ENCODE results near the gene TTR. TPM values are rescaled to one million over a fixed set of nuclear protein-coding genes. Genes with fewer than 3 reads are reported as not detected.

Gene TTR
- total and polyA plus RNA-seq, 10 donors = 0.14 to 0.15 TPM; not detected in 8

DNA sequence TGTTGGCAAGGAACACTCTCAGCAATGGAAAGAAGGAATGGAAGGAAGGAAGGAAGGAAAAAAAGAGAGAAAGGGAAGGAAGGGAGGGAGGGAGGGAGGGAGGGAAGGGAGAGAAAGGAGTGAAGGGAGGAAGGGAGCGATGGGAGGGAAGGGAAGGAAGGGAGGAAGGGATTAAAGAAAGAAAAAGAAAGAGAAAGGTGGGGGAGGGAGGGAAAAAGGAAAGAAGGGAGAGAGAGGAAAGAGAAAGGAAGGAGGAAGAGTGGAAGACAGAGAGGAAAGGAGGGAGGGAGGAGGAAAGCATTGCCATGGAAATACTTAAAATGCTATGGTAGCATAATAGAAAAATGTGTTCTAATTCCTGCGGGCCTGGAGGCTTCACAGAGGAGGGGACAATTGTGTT is 22.4 kb downstream of the TTR start:
- no peak for TF ChIP-seq POLR2A (IDR thresholded peaks at IDR 0.05)
- TF ChIP-seq, protein P1, sequence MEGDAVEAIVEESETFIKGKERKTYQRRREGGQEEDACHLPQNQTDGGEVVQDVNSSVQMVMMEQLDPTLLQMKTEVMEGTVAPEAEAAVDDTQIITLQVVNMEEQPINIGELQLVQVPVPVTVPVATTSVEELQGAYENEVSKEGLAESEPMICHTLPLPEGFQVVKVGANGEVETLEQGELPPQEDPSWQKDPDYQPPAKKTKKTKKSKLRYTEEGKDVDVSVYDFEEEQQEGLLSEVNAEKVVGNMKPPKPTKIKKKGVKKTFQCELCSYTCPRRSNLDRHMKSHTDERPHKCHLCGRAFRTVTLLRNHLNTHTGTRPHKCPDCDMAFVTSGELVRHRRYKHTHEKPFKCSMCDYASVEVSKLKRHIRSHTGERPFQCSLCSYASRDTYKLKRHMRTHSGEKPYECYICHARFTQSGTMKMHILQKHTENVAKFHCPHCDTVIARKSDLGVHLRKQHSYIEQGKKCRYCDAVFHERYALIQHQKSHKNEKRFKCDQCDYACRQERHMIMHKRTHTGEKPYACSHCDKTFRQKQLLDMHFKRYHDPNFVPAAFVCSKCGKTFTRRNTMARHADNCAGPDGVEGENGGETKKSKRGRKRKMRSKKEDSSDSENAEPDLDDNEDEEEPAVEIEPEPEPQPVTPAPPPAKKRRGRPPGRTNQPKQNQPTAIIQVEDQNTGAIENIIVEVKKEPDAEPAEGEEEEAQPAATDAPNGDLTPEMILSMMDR (IDR thresholded peaks at IDR 0.05 in 8 of 11, conservative IDR thresholded peaks at IDR 0.05 in 3 of 11) = no peak
- TF ChIP-seq POLR2AphosphoS5 (IDR thresholded peaks at IDR 0.05) = no peak
- no peaks in the 10 kb centered on the region for H3K27me3 ChIP-seq (replicated peaks in 1 of 7)
- WGBS, 5 donors = 66 to 85% (median 81%) methylated on average over 2 of the region's 2 CpGs
- no peaks in the 10 kb centered on the region for H3K36me3 ChIP-seq
- H3K9me3 ChIP-seq = no peaks in the 10 kb centered on the region
- no peak for DNase-seq
- intact Hi-C loops (cut with DNase I; ENCODE audit: low total_unique reads) = no loop called here
- no peak overlapping the region for H3K27ac ChIP-seq
- no peaks in the 10 kb centered on the region for H3K4me1 ChIP-seq
- H3K4me3 ChIP-seq = no peak overlapping the region

DNA sequence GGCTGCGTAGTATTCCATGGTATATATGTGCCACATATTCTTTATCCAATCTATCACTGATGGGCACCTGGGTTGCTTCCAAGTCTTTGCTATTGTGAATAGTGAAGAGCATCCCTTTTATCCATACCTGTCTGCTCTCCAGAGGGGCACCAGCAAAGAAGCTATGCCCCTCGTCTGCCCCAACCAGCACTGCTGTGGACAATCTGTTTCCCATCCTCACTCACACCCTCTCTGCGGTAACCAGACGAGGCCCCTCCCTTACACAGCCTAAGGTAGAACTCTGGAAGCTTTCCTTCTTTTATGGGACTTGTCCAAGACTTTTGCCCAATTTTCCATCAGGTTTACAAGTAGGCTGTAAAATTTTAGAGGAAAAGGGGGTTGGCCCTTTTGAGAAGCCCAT is 24.9 kb downstream of the TTR start:
- 85 to 95% (median 92%) methylated on average over 4 of the region's 4 CpGs for WGBS, 5 donors
- H3K9me3 ChIP-seq = no peaks in the 10 kb centered on the region
- intact Hi-C loops (cut with DNase I; ENCODE audit: low total_unique reads) = no loop called here
- no peak overlapping the region for H3K27ac ChIP-seq
- no peak for TF ChIP-seq POLR2A (IDR thresholded peaks at IDR 0.05)
- TF ChIP-seq POLR2AphosphoS5 (IDR thresholded peaks at IDR 0.05) = no peak
- TF ChIP-seq, protein P1 (IDR thresholded peaks at IDR 0.05 in 8 of 11, conservative IDR thresholded peaks at IDR 0.05 in 3 of 11) = no peak
- DNase-seq = no peak
- no peak overlapping the region for H3K4me3 ChIP-seq
- H3K27me3 ChIP-seq (replicated peaks in 1 of 7) = no peaks in the 10 kb centered on the region
- H3K36me3 ChIP-seq = no peaks in the 10 kb centered on the region
- H3K4me1 ChIP-seq = no peaks in the 10 kb centered on the region

DNA sequence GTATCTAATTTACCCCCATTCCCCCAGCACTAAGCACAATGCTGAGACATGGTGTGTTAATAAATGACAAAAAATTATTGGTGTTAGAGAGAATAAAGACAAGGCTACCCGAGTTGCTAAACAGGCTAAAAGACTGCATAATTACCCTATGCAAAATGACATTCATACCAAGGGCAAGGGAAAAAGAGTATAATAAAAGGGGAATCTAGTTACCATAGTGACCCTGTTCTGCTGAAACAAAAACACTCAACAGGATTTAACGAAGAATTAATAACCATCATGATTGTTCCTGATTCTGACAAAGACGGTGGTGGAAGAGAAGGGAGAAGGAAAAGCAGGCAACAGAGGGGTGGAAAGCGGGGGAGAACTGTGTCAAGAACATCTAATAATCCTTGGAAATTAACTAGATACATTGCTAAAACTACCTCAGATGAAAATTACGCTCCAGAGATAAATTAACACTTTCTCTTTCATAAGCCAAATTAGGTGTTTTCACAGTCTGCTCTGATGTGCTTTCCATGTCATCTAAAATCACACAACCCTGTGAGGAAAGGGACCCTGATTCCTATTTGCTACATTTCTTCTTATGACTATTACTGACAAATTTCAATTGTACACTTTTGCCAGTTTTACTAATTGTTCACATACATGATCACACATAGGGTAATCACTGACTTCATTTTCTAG is 25.5 kb downstream of the TTR start:
- no peak for TF ChIP-seq POLR2AphosphoS5 (IDR thresholded peaks at IDR 0.05)
- TF ChIP-seq POLR2A (IDR thresholded peaks at IDR 0.05) = no peak
- TF ChIP-seq, protein P1 (IDR thresholded peaks at IDR 0.05 in 8 of 11, conservative IDR thresholded peaks at IDR 0.05 in 3 of 11) = no peak
- H3K36me3 ChIP-seq = no peaks in the 10 kb centered on the region
- WGBS, 5 donors = 56 to 64% (median 59%) methylated on average over 5 of the region's 5 CpGs
- intact Hi-C loops (cut with DNase I; ENCODE audit: low total_unique reads) = no loop called here
- no peaks in the 10 kb centered on the region for H3K27me3 ChIP-seq (replicated peaks in 1 of 7)
- no peaks in the 10 kb centered on the region for H3K9me3 ChIP-seq
- H3K27ac ChIP-seq = no peak overlapping the region
- DNase-seq = no peak
- H3K4me1 ChIP-seq = no peaks in the 10 kb centered on the region
- no peak overlapping the region for H3K4me3 ChIP-seq

DNA sequence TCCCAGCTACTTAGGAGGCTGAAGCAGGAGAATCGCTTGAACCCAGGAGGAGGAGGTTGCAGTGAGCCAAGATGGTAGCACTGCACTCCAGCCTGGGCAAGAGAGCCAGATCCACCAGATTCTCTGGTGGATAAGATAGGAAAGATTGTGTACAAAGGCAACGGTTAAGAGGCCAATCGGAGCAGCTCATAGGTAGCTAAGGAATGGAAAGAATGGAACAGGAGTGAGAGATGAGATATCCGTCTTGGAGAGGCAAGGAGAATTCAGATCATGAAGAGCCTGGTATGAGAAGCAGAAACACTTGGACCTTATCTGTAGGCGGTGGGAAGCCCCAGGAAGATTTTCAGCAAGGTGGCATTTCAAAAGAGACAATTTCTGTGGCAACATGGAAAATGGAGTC is 27.1 kb downstream of the TTR start:
- intact Hi-C loops (cut with DNase I; ENCODE audit: low total_unique reads) = no loop called here
- H3K27ac ChIP-seq = no peak overlapping the region
- no peak for TF ChIP-seq POLR2A (IDR thresholded peaks at IDR 0.05)
- TF ChIP-seq, protein P1 (IDR thresholded peaks at IDR 0.05 in 8 of 11, conservative IDR thresholded peaks at IDR 0.05 in 3 of 11) = no peak
- TF ChIP-seq POLR2AphosphoS5 (IDR thresholded peaks at IDR 0.05) = no peak
- no peak for DNase-seq
- H3K4me3 ChIP-seq = no peak overlapping the region
- H3K9me3 ChIP-seq = no peaks in the 10 kb centered on the region
- H3K36me3 ChIP-seq = no peaks in the 10 kb centered on the region
- no peaks in the 10 kb centered on the region for H3K4me1 ChIP-seq
- WGBS, 5 donors = 93 to 97% (median 94%) methylated on average over 5 of the region's 5 CpGs
- no peaks in the 10 kb centered on the region for H3K27me3 ChIP-seq (replicated peaks in 1 of 7)

Data from spleen (tissue), 11 donors.